Vagina (tissue), 2 donors: ENCODE data around the gene SMARCA2.

Source experiments
- POLR2AphosphoS5 ChIP-seq, 2 donors: sonication (generic); formaldehyde crosslinking; IDR thresholded peaks; one replicate each; pipeline ENCODE4 v1.9.0; 2017; ENCODE audit warnings: antibody characterized with exemption in 2 of 2, mild to moderate bottlenecking in 2 of 2, low read depth in 1 of 2; ENCODE audit not compliant: insufficient read depth in 1 of 2
- TF ChIP-seq, protein P1 (sequence below), 3 experiments: fragments of 450-650 bp in 2 of 3; fragments of 200-600 bp in 1 of 3; sonication (generic) in 1 of 3; IDR thresholded peaks; one replicate each; pipeline ENCODE4 v1.5.1; 2017 to 2019; ENCODE audit warnings: antibody characterized with exemption in 3 of 3, mild to moderate bottlenecking in 2 of 3, moderate library complexity in 2 of 3

GRCh38 chr9:2169035-2169434 is 153.9 kb downstream of the SMARCA2 start:
- TF ChIP-seq POLR2AphosphoS5 (IDR thresholded peaks at IDR 0.05; ENCODE audit: insufficient read depth in 1 of 2, low read depth in 1 of 2): no peak
- TF ChIP-seq, protein P1, sequence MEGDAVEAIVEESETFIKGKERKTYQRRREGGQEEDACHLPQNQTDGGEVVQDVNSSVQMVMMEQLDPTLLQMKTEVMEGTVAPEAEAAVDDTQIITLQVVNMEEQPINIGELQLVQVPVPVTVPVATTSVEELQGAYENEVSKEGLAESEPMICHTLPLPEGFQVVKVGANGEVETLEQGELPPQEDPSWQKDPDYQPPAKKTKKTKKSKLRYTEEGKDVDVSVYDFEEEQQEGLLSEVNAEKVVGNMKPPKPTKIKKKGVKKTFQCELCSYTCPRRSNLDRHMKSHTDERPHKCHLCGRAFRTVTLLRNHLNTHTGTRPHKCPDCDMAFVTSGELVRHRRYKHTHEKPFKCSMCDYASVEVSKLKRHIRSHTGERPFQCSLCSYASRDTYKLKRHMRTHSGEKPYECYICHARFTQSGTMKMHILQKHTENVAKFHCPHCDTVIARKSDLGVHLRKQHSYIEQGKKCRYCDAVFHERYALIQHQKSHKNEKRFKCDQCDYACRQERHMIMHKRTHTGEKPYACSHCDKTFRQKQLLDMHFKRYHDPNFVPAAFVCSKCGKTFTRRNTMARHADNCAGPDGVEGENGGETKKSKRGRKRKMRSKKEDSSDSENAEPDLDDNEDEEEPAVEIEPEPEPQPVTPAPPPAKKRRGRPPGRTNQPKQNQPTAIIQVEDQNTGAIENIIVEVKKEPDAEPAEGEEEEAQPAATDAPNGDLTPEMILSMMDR (IDR thresholded peaks at IDR 0.05): no peak
